ENCODE data around the gene NGDN. TPM values are rescaled to one million over a fixed set of nuclear protein-coding genes. Genes with fewer than 3 reads are reported as not detected.

Gene NGDN
- total and polyA plus RNA-seq, 2 of the 8 experiments (the other 6 are each of a cell fraction or from before 2014, with no cell fraction given) = 39.8 to 48.8 TPM

- H3K4me1 ChIP-seq (replicated peaks in 1 of 4; ENCODE audit: control insufficient read depth in 3 of 4, insufficient read depth in 4 of 4, low read length in 3 of 4) = no peaks in the 10 kb centered on the region
- H2BK20ac ChIP-seq (ENCODE audit: low read length) = no peak overlapping the region
- no peak overlapping the region for H3K4me2 ChIP-seq (ENCODE audit: insufficient read depth in 1 of 2, low read depth in 2 of 2, low read length in 2 of 2)
- no peaks in the 10 kb centered on the region for H3K27me3 ChIP-seq (replicated peaks in 1 of 4; ENCODE audit: control insufficient read depth in 3 of 4, extremely low read depth in 1 of 4, insufficient read depth in 3 of 4, low read length in 3 of 4)
- H3K27ac ChIP-seq (ENCODE audit: low read depth, low read length) = no peak overlapping the region
- H4K91ac ChIP-seq (replicated peaks; ENCODE audit: insufficient read length, low read length) = no peak overlapping the region
- no peak overlapping the region for H3K14ac ChIP-seq (ENCODE audit: insufficient read length)
- H3K23me2 ChIP-seq (ENCODE audit: low read depth, low read length) = no peaks in the 10 kb centered on the region
- ChIA-PET POLR2A (ENCODE audit: partially characterized antibody) (interaction anchor here (0.6 kb wide), 1 partner anchor 22 kb away, joined by 4 read pairs; no protein-coding TSS in a partner anchor), CTCF (ENCODE audit: partially characterized antibody) (interaction anchor here (0.8 to 3.2 kb wide), 19 partner anchors 8 to 181 kb away, joined by 3 to 21 read pairs (median 5); partner anchors contain the start of genes CMTM5 and MYH7)
- no peak overlapping the region for H4K5ac ChIP-seq (ENCODE audit: insufficient read length, low read depth, low read length)
- H2AK5ac ChIP-seq (ENCODE audit: low read depth, low read length) = no peak overlapping the region
- WGBS, 2 experiments (ENCODE audit: extremely low coverage in 1 of 2, insufficient coverage in 1 of 2, insufficient read length in 1 of 2, insufficient replicate concordance in 2 of 2, low coverage in 1 of 2, low lambda C conversion rate in 2 of 2, missing lambda C conversion rate in 1 of 2) = 84% methylated on average over 5 of the region's 5 CpGs; no CpG with 5 or more reads in 1 of the 2 experiments
- no peak overlapping the region for H2BK15ac ChIP-seq (ENCODE audit: low read length)
- H3K79me2 ChIP-seq (ENCODE audit: control insufficient read depth in 1 of 2, insufficient read depth in 2 of 2, low read length in 2 of 2) = no peaks in the 10 kb centered on the region
- H3K79me1 ChIP-seq (ENCODE audit: low read depth, low read length) = no peaks in the 10 kb centered on the region
- H3K18ac ChIP-seq (ENCODE audit: extremely low read depth, low read length) = no peak overlapping the region
- H3K36me3 ChIP-seq (ENCODE audit: control insufficient read depth in 2 of 4, insufficient read depth in 4 of 4, low read length in 3 of 4) = no peaks in the 10 kb centered on the region
- H3K9me3 ChIP-seq (ENCODE audit: insufficient read depth in 2 of 2, low read depth in 1 of 2, low read length in 1 of 2) = peaks cover 0 to 2% of the 10 kb centered on the region in 2 experiments; a peak in 1 of 4 replicates
- H4K8ac ChIP-seq (ENCODE audit: extremely low read depth, insufficient read depth, low read length) = no peak overlapping the region
- no peak overlapping the region for H3K56ac ChIP-seq (replicated peaks; ENCODE audit: insufficient read length, low read depth, low read length)
- no peaks in the 10 kb centered on the region for H4K20me1 ChIP-seq (replicated peaks in 1 of 2; ENCODE audit: control insufficient read depth in 1 of 2, insufficient read depth in 2 of 2, low read length in 2 of 2)
- no peak overlapping the region for H3K4ac ChIP-seq (replicated peaks; ENCODE audit: insufficient read length, low read depth, low read length)
- H3K4me3 ChIP-seq (ENCODE audit: extremely low read depth in 1 of 4, insufficient read depth in 2 of 4, low read depth in 3 of 4, low read length in 4 of 4) = no peak overlapping the region
- no peak for FAIRE-seq
- H2AFZ ChIP-seq (ENCODE audit: low read length) = no peak overlapping the region
- H3K9ac ChIP-seq (replicated peaks in 1 of 4; ENCODE audit: extremely low read depth in 1 of 4, low read depth in 3 of 4, low read length in 3 of 4) = no peak overlapping the region
- no peak for DNase-seq (ENCODE audit: low read depth in 1 of 2, low spot score in 2 of 2)
- no peak overlapping the region for H3K23ac ChIP-seq (ENCODE audit: insufficient read length)
- no peak overlapping the region for H2BK12ac ChIP-seq (ENCODE audit: low read depth, low read length)
- TF ChIP-seq SRF (IDR thresholded peaks at IDR 0.05; ENCODE audit: low read depth, low read length) (no peak), SIN3A (conservative IDR thresholded peaks at IDR 0.05 in 1 of 2, IDR thresholded peaks at IDR 0.05 in 1 of 2; ENCODE audit: low read depth in 1 of 2, low read length in 2 of 2) (no peak), YY1 (IDR thresholded peaks at IDR 0.05; ENCODE audit: low read depth, low read length) (no peak)
- no peak overlapping the region for H2BK5ac ChIP-seq (ENCODE audit: low read depth, low read length)
- H2BK120ac ChIP-seq (replicated peaks; ENCODE audit: low read depth, low read length) = no peak overlapping the region
Observed at GRCh38 chr14:23457587-23458445, 11.7 kb upstream of the NGDN start.
